GM12878 (cell line): ENCODE data around the gene LSM14B.

Experiments used
- SMC3 ChIP-seq: IDR thresholded peaks from 2 replicates; pipeline ENCODE4 v1.6.1; 2011; ENCODE audit warnings: low read length, improper control_type of control experiment, borderline replicate concordance
- STAT1 ChIP-seq: fragments of 450-650 bp; conservative IDR thresholded peaks from 2 replicates; pipeline ENCODE4 v1.6.1; 2014; ENCODE audit warnings: antibody characterized with exemption, mild to moderate bottlenecking
- ZBTB33 ChIP-seq: fragments of 450-650 bp; IDR thresholded peaks from 2 replicates; pipeline ENCODE4 v1.6.1; 2017; ENCODE audit warnings: mild to moderate bottlenecking
- TF ChIP-seq, protein P1 (sequence below), 3 experiments: IDR thresholded peaks in 2 of 3; conservative IDR thresholded peaks in 1 of 3; 2 replicates each; pipeline ENCODE4 v1.5.1; 2011; ENCODE audit warnings: low read depth in 3 of 3, low read length in 3 of 3, mild to moderate bottlenecking in 3 of 3, control low read depth in 2 of 3, moderate library complexity in 2 of 3, inconsistent platforms in 1 of 3, mixed read lengths in 1 of 3; ENCODE audit not compliant: control insufficient read depth in 2 of 3, insufficient read depth in 1 of 3; ENCODE audit errors: extremely low read depth in 1 of 3

- TF ChIP-seq ZBTB33: no peak
- TF ChIP-seq STAT1: no peak
- no peak for TF ChIP-seq SMC3
- TF ChIP-seq, protein P1, sequence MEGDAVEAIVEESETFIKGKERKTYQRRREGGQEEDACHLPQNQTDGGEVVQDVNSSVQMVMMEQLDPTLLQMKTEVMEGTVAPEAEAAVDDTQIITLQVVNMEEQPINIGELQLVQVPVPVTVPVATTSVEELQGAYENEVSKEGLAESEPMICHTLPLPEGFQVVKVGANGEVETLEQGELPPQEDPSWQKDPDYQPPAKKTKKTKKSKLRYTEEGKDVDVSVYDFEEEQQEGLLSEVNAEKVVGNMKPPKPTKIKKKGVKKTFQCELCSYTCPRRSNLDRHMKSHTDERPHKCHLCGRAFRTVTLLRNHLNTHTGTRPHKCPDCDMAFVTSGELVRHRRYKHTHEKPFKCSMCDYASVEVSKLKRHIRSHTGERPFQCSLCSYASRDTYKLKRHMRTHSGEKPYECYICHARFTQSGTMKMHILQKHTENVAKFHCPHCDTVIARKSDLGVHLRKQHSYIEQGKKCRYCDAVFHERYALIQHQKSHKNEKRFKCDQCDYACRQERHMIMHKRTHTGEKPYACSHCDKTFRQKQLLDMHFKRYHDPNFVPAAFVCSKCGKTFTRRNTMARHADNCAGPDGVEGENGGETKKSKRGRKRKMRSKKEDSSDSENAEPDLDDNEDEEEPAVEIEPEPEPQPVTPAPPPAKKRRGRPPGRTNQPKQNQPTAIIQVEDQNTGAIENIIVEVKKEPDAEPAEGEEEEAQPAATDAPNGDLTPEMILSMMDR (IDR thresholded peaks at IDR 0.05 in 2 of 3, conservative IDR thresholded peaks at IDR 0.05 in 1 of 3; ENCODE audit: control insufficient read depth in 2 of 3, extremely low read depth in 1 of 3, insufficient read depth in 1 of 3, low read depth in 3 of 3, low read length in 3 of 3): no peak
Measured at GRCh38 chr20:62168890-62169435, 46.7 kb downstream of the LSM14B start.
